Mesothelial cell of epicardium (in vitro differentiated cells): ENCODE data around the gene CCNK. TPM values are rescaled to one million over a fixed set of nuclear protein-coding genes. Genes with fewer than 3 reads are reported as not detected.
A peak's percentile ranks its signal among the peaks of the same experiment; 100 is the strongest.

Experiments used
- DNase-seq, 2 experiments: peaks; one replicate each; pipeline ENCODE4 v3.0.0; 2021; ENCODE audit warnings: low spot score in 2 of 2; ENCODE audit not compliant: unreplicated experiment in 2 of 2
- H3K27ac Mint-ChIP-seq: 2 replicates; pipeline ENCODE4 v1.8.0; 2021; ENCODE audit warnings: mixed read lengths
- H3K27me3 Mint-ChIP-seq: 2 replicates; pipeline ENCODE4 v1.8.0; 2021; ENCODE audit warnings: low read depth, mixed read lengths
- H3K36me3 Mint-ChIP-seq: 2 replicates; pipeline ENCODE4 v1.8.0; 2021; ENCODE audit warnings: mixed read lengths
- H3K4me1 Mint-ChIP-seq: 2 replicates; pipeline ENCODE4 v1.8.0; 2021; ENCODE audit warnings: mixed read lengths
- H3K4me3 Mint-ChIP-seq: 2 replicates; pipeline ENCODE4 v1.8.0; 2021; ENCODE audit warnings: mild to moderate bottlenecking, moderate library complexity, mixed read lengths
- H3K9me3 Mint-ChIP-seq: 2 replicates; pipeline ENCODE4 v1.8.0; 2021; ENCODE audit warnings: mixed read lengths
- total RNA-seq: library from RNA; stranded (reverse); gene quantifications from 3 replicates; pipeline ENCODE4 v1.2.1, GENCODE V29; 2021
- TF ChIP-seq, protein P1 (sequence below): fragments of 200-600 bp; sonication (generic); IDR thresholded peaks from one replicate; pipeline ENCODE4 v1.5.0; 2021; ENCODE audit warnings: antibody characterized with exemption; ENCODE audit not compliant: unreplicated experiment

CCNK gene
- total RNA-seq, 1 donor from 2014 or later: 65.1 TPM

DNA sequence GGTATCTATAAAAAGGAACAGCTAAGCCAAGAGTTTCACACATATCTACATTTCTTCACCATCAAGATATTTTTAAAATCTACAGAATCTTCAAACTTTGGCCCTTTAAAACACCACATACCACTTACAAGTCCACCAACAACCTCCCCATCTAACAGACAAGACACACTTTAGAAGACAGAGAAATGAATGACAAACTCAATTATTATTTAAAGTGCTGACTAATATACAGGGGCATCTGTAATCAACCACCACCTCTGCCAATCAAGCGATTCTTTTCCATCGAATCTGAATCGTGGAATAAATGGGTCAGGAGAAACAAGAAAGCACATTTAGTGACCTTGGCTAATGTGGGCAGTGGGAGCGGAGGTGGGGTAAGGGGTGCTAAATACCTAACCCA is 8.3 kb upstream of the CCNK start:
- no peak for DNase-seq
- H3K27ac Mint-ChIP-seq: no peak overlapping the region
- no peaks in the 10 kb centered on the region for H3K9me3 Mint-ChIP-seq
- no peak overlapping the region for H3K4me3 Mint-ChIP-seq
- TF ChIP-seq, protein P1, sequence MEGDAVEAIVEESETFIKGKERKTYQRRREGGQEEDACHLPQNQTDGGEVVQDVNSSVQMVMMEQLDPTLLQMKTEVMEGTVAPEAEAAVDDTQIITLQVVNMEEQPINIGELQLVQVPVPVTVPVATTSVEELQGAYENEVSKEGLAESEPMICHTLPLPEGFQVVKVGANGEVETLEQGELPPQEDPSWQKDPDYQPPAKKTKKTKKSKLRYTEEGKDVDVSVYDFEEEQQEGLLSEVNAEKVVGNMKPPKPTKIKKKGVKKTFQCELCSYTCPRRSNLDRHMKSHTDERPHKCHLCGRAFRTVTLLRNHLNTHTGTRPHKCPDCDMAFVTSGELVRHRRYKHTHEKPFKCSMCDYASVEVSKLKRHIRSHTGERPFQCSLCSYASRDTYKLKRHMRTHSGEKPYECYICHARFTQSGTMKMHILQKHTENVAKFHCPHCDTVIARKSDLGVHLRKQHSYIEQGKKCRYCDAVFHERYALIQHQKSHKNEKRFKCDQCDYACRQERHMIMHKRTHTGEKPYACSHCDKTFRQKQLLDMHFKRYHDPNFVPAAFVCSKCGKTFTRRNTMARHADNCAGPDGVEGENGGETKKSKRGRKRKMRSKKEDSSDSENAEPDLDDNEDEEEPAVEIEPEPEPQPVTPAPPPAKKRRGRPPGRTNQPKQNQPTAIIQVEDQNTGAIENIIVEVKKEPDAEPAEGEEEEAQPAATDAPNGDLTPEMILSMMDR: no peak
- H3K36me3 Mint-ChIP-seq: no peaks in the 10 kb centered on the region
- peaks cover 13% of the 10 kb centered on the region for H3K4me1 Mint-ChIP-seq
- H3K27me3 Mint-ChIP-seq: no peaks in the 10 kb centered on the region

DNA sequence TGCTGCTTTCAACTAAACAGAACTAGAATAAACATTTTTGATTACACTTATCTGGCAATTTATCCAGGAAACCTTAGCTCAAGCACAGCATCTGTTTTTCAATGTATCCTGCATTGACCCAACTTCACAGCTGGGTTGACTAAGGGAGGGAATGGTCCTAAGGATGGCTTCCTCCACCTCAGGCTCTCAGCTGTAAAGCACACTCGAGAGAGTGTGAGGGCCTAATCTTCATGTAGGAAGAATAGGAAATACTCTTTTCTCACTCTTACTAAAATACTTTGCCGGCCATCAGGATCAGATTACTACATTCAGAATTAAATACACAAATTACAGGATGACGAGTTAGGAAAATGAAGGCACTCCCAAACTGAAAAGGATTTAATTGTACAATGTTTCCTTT is 7.8 kb upstream of the CCNK start:
- H3K9me3 Mint-ChIP-seq: no peaks in the 10 kb centered on the region
- no peaks in the 10 kb centered on the region for H3K36me3 Mint-ChIP-seq
- H3K27ac Mint-ChIP-seq: no peak overlapping the region
- no peaks in the 10 kb centered on the region for H3K27me3 Mint-ChIP-seq
- no peak overlapping the region for H3K4me3 Mint-ChIP-seq
- TF ChIP-seq, protein P1: no peak
- H3K4me1 Mint-ChIP-seq: peaks cover 19% of the 10 kb centered on the region
- DNase-seq: no peak

DNA sequence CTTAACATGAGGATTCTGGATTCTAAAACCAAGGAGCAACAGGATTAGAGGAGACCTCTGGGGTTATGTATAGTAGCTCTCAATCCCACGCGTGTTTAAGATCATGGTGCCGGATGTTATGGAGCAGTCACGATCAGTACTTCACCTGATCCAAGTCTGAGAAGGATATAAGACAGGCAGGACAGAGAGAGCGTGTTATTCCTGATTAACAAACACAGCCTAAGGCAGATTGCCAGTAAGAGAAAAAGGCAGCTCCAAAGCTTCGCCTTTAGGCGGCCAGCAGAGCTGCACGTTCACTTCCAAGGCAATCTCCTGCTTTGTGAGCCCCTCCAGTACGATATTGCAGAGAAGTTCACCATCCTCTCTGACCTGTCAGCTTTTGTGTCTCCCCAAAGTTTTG is 6.0 kb upstream of the CCNK start:
- Mint-ChIP-seq H3K27ac (peak overlapping the region; percentile 75), H3K4me1 (peaks cover 27% of the 10 kb centered on the region), H3K27me3 (no peaks in the 10 kb centered on the region), H3K9me3 (no peaks in the 10 kb centered on the region), H3K4me3 (no peak overlapping the region), H3K36me3 (no peaks in the 10 kb centered on the region)
- DNase-seq: no peak
- TF ChIP-seq, protein P1: no peak

DNA sequence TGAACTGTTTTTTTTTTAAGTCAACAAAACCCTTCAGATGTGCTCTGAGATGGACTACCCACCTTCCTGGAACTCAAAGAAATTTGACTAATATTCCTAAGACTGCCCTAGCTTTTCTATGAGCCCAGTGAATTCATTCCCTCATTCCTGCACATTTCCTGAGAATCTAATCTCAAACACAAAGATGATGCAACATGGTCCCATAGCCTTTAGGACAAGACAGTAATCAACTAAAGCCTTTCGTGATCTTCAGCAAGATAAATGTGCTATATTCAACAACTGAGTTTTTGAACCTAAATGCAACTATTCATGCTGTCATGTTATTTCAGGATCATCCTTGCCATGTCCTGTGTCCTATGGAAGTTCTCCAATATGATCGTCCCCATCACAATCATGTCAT is 5.5 kb upstream of the CCNK start:
- H3K27me3 Mint-ChIP-seq: no peaks in the 10 kb centered on the region
- DNase-seq: no peak
- H3K4me1 Mint-ChIP-seq: peaks cover 27% of the 10 kb centered on the region
- H3K27ac Mint-ChIP-seq: no peak overlapping the region
- H3K4me3 Mint-ChIP-seq: no peak overlapping the region
- no peaks in the 10 kb centered on the region for H3K36me3 Mint-ChIP-seq
- TF ChIP-seq, protein P1: no peak
- H3K9me3 Mint-ChIP-seq: no peaks in the 10 kb centered on the region

DNA sequence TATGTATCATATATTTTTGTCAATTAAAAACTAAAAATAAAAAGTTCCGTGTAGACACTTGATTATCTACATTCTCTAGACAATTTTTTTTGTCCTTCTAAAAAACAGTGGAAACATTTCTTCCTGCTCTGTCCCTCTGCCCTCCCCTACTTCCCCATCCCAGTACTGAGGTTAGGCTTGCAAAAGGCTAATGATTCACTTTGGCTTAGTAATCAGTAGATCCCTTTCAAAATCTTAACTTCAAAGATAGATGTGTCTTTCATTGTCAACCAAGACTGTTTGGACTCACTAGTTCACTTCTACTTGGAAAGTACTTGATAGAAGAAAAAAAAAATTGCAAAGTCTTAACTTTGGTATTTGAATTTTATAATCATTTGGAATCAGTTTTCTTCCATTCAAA is 4.3 kb upstream of the CCNK start:
- no peak overlapping the region for H3K27ac Mint-ChIP-seq

More for the DNA sequence above, 4.3 kb upstream of the CCNK start:
- Mint-ChIP-seq H3K4me1 (peaks cover 27% of the 10 kb centered on the region), H3K9me3 (no peaks in the 10 kb centered on the region), H3K27me3 (no peaks in the 10 kb centered on the region), H3K4me3 (no peak overlapping the region), H3K36me3 (no peaks in the 10 kb centered on the region)
- TF ChIP-seq, protein P1: no peak
- no peak for DNase-seq
